ENCODE measurements around the gene RIN3. TPM values are rescaled to one million over a fixed set of nuclear protein-coding genes. Genes with fewer than 3 reads are reported as not detected.
A peak's percentile ranks its signal among the peaks of the same experiment; 100 is the strongest.

Gene RIN3
- total RNA-seq, 6 experiments from 2014 or later = 10.7 to 20.4 (median 18.9) TPM

GRCh38 chr14:92475451-92476187, 38.0 kb upstream of the RIN3 start:
- Histone ChIP-seq H3K36me3 (no peaks in the 10 kb centered on the region), H3K27ac (peak overlapping the region in 1 of 3 donors; percentile 26), H3K27me3 (no peaks in the 10 kb centered on the region), H3K4me3 (no peak overlapping the region), H3K4me1 (peaks cover 0 to 17% (median 3%) of the 10 kb centered on the region in 4 donors), H3K9me3 (no peaks in the 10 kb centered on the region)
- DNase-seq (no peak), ATAC-seq (peak; percentile 51 to 70 (median 62))
- no peak for TF ChIP-seq CTCF (IDR thresholded peaks at IDR 0.05)
- TF ChIP-seq POLR2A (IDR thresholded peaks at IDR 0.05) = no peak
- intact Hi-C loops (cut with DNase I) = no loop called here
- WGBS (ENCODE audit: insufficient coverage, low coverage, low lambda C conversion rate, missing lambda C conversion rate) = 39% methylated on average over 14 of the region's 14 CpGs

DNA sequence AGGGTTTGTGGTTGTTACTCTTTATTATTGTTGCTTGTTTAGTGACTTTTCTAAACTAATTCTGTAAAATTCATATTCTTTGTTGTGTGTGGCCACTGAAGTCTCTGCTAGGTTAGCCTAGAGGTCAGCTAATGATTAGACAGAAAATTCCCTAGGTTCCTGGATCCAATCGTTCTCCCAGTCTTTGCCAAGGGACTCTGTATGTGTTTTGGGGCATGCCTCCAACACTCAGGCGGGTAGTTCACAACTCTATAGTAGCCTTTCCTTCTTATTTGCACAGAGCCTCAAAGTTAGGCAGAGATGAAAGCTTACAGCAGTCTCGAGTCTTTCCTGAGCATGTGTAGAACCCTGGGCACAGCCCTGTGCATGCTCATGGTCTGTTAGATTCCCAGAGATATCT, 32.7 kb upstream of the RIN3 start:
- no peaks in the 10 kb centered on the region for H3K27me3 ChIP-seq
- H3K4me1 ChIP-seq = peaks cover 0 to 22% (median 6%) of the 10 kb centered on the region in 4 donors
- WGBS (ENCODE audit: insufficient coverage, low coverage, low lambda C conversion rate, missing lambda C conversion rate) = 34% methylated on average over 3 of the region's 3 CpGs
- no peaks in the 10 kb centered on the region for H3K36me3 ChIP-seq
- DNase-seq (peak in 1 of 3 donors; percentile 74), ATAC-seq (peak; percentile 91 to 97 (median 95))
- no peak overlapping the region for H3K4me3 ChIP-seq
- intact Hi-C loops (cut with DNase I) = no loop called here
- H3K27ac ChIP-seq = peak overlapping the region in 1 of 3 donors; percentile 16
- H3K9me3 ChIP-seq = no peaks in the 10 kb centered on the region
- no peak for TF ChIP-seq CTCF (IDR thresholded peaks at IDR 0.05)
- TF ChIP-seq POLR2A (IDR thresholded peaks at IDR 0.05) = no peak

DNA sequence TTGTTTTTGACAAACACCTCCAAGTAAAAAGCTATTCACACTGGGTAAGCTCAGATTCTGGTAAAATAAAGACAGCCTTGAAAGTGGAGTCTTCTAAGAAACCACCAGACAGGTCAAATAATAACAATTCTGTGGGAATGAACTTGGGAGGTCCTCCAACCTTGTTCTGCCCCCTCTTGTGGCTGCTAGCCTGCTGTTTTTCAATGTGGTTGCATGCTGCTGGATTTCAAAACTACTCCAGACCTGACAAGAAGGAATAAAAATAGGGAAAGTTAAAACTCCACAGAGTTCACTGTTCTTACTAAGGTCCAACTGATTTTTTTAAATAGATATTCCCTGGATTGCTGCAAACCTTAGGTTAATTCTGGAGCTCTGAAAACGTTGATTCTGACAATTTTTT, 32.2 kb upstream of the RIN3 start:
- TF ChIP-seq CTCF (IDR thresholded peaks at IDR 0.05) (peak; percentile 10 to 27 (median 24)), POLR2A (IDR thresholded peaks at IDR 0.05) (no peak)
- DNase-seq (peak in 1 of 3 donors; percentile 46), ATAC-seq (peak; percentile 47 to 76 (median 56))
- H3K9me3 ChIP-seq = no peaks in the 10 kb centered on the region
- H3K27me3 ChIP-seq = no peaks in the 10 kb centered on the region
- intact Hi-C loops (cut with DNase I) = no loop called here
- no peak overlapping the region for H3K4me3 ChIP-seq
- WGBS (ENCODE audit: insufficient coverage, low coverage, low lambda C conversion rate, missing lambda C conversion rate) = 28% methylated on average over 1 of the region's 1 CpG
- no peaks in the 10 kb centered on the region for H3K36me3 ChIP-seq
- peak overlapping the region in 1 of 3 donors; percentile 16 for H3K27ac ChIP-seq
- H3K4me1 ChIP-seq = peaks cover 0 to 21% (median 5%) of the 10 kb centered on the region in 4 donors

- 67% methylated on average over 1 of the region's 1 CpG for WGBS (ENCODE audit: insufficient coverage, low coverage, low lambda C conversion rate, missing lambda C conversion rate)
- ATAC-seq (peak; percentile 18 to 51 (median 24)), DNase-seq (peak in 1 of 3 donors; percentile 48)
- Histone ChIP-seq H3K4me1 (peaks cover 0 to 21% (median 5%) of the 10 kb centered on the region in 4 donors), H3K36me3 (no peaks in the 10 kb centered on the region), H3K4me3 (no peak overlapping the region), H3K27ac (no peak overlapping the region), H3K27me3 (no peaks in the 10 kb centered on the region), H3K9me3 (no peaks in the 10 kb centered on the region)
- intact Hi-C loops (cut with DNase I) = no loop called here
- no peak for TF ChIP-seq CTCF (IDR thresholded peaks at IDR 0.05)
- TF ChIP-seq POLR2A (IDR thresholded peaks at IDR 0.05) = no peak
Observed at GRCh38 chr14:92481811-92482555, 31.6 kb upstream of the RIN3 start.
